Measurements from ENCODE around the gene IGLON5. TPM values are rescaled to one million over a fixed set of nuclear protein-coding genes. Genes with fewer than 3 reads are reported as not detected.

The IGLON5 gene
- total RNA-seq, 1 donor from 2014 or later = 44.8 TPM

DNA sequence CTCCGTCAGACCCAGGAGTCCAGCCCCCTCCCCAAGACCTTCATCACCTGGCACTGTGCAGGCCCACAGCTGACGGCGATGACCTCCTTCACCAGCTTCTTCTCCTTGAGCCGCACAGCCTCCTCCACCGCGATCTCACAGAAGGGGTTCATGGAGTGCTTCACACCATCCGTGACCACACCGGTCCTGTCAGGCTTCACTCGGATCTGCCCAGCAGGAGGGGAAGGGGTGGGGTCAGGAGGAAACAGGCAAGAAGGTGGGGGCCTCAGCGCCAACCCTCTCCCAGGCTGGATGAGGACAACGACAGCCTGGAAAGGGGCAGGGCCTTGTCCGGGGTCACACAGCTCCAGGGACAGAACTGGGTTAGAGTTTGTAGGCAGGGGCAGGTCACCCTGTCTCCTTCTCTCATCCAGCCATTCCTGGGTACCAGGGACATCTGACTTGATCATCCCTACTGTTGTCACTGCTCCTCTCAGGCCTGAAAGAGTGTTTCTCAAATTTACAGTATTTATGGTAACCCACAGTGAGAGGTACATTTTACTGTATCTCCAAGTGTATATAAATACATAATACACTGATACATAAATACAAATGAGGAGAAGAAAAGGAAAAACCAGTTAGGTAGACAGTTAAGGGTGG is 42.8 kb downstream of the IGLON5 start:
- peaks cover 17% of the 10 kb centered on the region for H3K4me1 Mint-ChIP-seq (ENCODE audit: low read depth)
- peaks cover 9% of the 10 kb centered on the region for H3K36me3 Mint-ChIP-seq (ENCODE audit: insufficient read depth)
- peaks cover 3% of the 10 kb centered on the region for H3K9me3 Mint-ChIP-seq (ENCODE audit: low read depth)
- H3K27me3 Mint-ChIP-seq = no peaks in the 10 kb centered on the region
- TF ChIP-seq, protein P1, sequence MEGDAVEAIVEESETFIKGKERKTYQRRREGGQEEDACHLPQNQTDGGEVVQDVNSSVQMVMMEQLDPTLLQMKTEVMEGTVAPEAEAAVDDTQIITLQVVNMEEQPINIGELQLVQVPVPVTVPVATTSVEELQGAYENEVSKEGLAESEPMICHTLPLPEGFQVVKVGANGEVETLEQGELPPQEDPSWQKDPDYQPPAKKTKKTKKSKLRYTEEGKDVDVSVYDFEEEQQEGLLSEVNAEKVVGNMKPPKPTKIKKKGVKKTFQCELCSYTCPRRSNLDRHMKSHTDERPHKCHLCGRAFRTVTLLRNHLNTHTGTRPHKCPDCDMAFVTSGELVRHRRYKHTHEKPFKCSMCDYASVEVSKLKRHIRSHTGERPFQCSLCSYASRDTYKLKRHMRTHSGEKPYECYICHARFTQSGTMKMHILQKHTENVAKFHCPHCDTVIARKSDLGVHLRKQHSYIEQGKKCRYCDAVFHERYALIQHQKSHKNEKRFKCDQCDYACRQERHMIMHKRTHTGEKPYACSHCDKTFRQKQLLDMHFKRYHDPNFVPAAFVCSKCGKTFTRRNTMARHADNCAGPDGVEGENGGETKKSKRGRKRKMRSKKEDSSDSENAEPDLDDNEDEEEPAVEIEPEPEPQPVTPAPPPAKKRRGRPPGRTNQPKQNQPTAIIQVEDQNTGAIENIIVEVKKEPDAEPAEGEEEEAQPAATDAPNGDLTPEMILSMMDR (IDR thresholded peaks at IDR 0.05; ENCODE audit: unreplicated experiment) = no peak
- H3K27ac Mint-ChIP-seq = peak overlapping the region; percentile 97
- H3K4me3 Mint-ChIP-seq (ENCODE audit: low read depth) = peak overlapping the region; percentile 68
- no peak for DNase-seq (ENCODE audit: low spot score, unreplicated experiment)

DNA sequence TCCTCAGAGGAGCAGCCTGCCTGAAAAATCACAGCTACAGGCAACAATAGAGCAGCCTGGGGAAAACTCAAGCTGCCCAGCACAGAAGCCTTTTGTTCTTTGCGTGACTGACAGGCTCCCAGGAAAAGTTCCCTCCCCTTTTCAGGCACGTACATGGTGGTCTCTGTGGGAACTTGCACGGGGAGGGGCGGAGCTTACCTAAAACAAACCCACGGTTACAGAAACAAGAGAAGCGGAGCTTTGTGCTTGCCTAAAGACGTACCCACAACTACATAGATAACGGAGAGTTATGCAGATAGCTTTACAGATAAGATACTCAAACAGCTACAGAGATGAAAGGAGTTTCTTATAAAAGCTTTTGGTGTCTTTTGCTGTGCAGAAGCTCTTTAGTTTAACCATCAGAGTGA is 43.3 kb downstream of the IGLON5 start:
- Mint-ChIP-seq H3K4me3 (ENCODE audit: low read depth) (peak overlapping the region; percentile 68), H3K27me3 (no peaks in the 10 kb centered on the region), H3K27ac (peak overlapping the region; percentile 97), H3K9me3 (ENCODE audit: low read depth) (peaks cover 3% of the 10 kb centered on the region), H3K36me3 (ENCODE audit: insufficient read depth) (peaks cover 9% of the 10 kb centered on the region), H3K4me1 (ENCODE audit: low read depth) (peaks cover 17% of the 10 kb centered on the region)
- TF ChIP-seq, protein P1 (IDR thresholded peaks at IDR 0.05; ENCODE audit: unreplicated experiment) = no peak
- peak; percentile 50 for DNase-seq (ENCODE audit: low spot score, unreplicated experiment)

DNA sequence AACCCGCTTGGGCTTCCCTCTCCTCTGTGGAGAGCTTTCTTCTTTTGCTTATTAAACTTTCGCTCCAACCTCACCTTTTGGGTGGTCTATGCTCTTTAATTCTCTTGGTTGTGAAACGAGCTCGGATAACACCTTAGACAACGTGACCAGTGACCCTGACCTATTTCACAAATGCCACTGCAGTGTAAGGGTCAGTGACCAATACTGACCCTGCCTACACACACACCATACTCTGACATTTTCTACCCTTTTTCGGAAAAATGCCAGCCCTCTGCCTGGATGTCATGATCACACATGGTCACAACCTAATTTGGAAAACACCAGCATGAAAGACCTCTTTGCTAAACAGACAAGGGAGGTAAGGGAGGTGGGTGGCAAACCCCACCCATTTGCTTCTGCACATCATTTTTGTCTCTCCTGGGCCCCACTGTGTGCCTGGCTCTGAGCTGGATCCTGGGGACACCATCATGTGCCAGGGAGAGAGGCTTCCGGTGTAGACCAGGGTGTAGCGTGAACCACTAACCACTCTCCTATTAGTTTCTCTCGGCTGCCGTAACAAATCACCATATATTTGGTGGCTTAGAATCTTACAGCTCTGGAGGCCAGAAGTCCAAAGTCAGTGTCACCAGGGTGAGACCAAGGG is 44.8 kb downstream of the IGLON5 start:
- TF ChIP-seq, protein P1 (IDR thresholded peaks at IDR 0.05; ENCODE audit: unreplicated experiment) = no peak
- Mint-ChIP-seq H3K4me1 (ENCODE audit: low read depth) (peaks cover 17% of the 10 kb centered on the region), H3K27ac (no peak overlapping the region), H3K27me3 (no peaks in the 10 kb centered on the region), H3K36me3 (ENCODE audit: insufficient read depth) (peaks cover 7% of the 10 kb centered on the region), H3K4me3 (ENCODE audit: low read depth) (no peak overlapping the region), H3K9me3 (ENCODE audit: low read depth) (peaks cover 3% of the 10 kb centered on the region)
- no peak for DNase-seq (ENCODE audit: low spot score, unreplicated experiment)

DNA sequence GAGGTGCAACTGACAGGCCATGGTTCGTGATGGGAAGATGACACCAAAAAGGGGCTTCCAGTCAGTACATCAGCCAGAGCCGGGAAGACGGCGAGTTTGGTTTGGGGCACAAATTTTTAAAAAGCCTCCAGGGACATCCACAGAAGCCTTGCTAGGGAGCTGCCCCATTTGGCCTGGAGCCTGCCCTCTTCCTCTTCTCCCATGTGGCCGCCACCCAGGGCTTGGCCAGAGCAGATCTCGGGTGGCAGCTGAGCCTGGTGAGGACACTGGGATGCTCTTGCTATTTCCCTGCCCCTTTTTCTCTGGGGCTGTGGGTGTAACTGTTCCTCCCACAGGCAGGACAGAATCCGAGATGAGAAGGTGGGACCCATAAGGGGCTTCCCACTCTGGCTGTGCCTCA is 46.5 kb downstream of the IGLON5 start:
- H3K27me3 Mint-ChIP-seq = no peaks in the 10 kb centered on the region
- TF ChIP-seq, protein P1 (IDR thresholded peaks at IDR 0.05; ENCODE audit: unreplicated experiment) = no peak
- DNase-seq (ENCODE audit: low spot score, unreplicated experiment) = no peak
- H3K4me1 Mint-ChIP-seq (ENCODE audit: low read depth) = peaks cover 27% of the 10 kb centered on the region
- no peak overlapping the region for H3K4me3 Mint-ChIP-seq (ENCODE audit: low read depth)
- H3K27ac Mint-ChIP-seq = no peak overlapping the region
- H3K9me3 Mint-ChIP-seq (ENCODE audit: low read depth) = peaks cover 3% of the 10 kb centered on the region
- no peaks in the 10 kb centered on the region for H3K36me3 Mint-ChIP-seq (ENCODE audit: insufficient read depth)

DNA sequence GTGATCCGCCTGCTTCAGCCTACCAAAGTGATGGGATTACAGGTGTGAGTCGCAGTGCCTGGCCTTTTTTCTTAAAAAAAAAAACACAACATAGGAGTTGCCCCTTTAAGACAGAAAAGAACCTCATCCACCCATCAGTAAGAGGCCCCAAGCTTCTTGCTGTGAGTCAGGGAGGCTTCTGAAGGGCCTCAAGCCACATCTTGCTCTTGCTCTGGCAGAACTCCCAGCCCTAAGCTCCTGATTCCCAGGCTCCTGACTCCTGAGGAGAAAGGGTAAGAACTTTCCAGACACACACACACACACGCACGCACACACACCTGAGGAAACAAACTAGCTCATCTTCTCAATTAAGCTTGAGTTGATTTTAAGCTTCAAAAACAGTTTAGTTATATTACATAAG is 47.9 kb downstream of the IGLON5 start:
- H3K9me3 Mint-ChIP-seq (ENCODE audit: low read depth) = peaks cover 3% of the 10 kb centered on the region
- no peak overlapping the region for H3K4me3 Mint-ChIP-seq (ENCODE audit: low read depth)
- no peaks in the 10 kb centered on the region for H3K36me3 Mint-ChIP-seq (ENCODE audit: insufficient read depth)
- DNase-seq (ENCODE audit: low spot score, unreplicated experiment) = no peak
- no peaks in the 10 kb centered on the region for H3K27me3 Mint-ChIP-seq
- H3K27ac Mint-ChIP-seq = no peak overlapping the region
- H3K4me1 Mint-ChIP-seq (ENCODE audit: low read depth) = peaks cover 34% of the 10 kb centered on the region
- TF ChIP-seq, protein P1 (IDR thresholded peaks at IDR 0.05; ENCODE audit: unreplicated experiment) = no peak
